B cell (primary cell): ENCODE results near the gene ZDHHC21. TPM values are rescaled to one million over a fixed set of nuclear protein-coding genes. Genes with fewer than 3 reads are reported as not detected.

Experiments used
- ATAC-seq: fragments of 200-7000 bp; cut with Tn5 transposase; one replicate; pipeline ENCODE4 v1.10.0; 2021; ENCODE audit warnings: low read depth, mild to moderate bottlenecking, moderate number of reproducible peaks, moderate library complexity
- CTCF ChIA-PET: fragments of 350-600 bp; sonication (Branson Sonifier 250); formaldehyde crosslinking; loops from one replicate; lab custom pipeline; 2021; ENCODE audit warnings: antibody characterized with exemption, inconsistent platforms; lab: Charles Lee
- POLR2A ChIA-PET: fragments of 350-600 bp; sonication (Branson Sonifier 250); formaldehyde crosslinking; loops from one replicate; lab custom pipeline; 2021; ENCODE audit warnings: antibody characterized with exemption; lab: Charles Lee
- DNase-seq: peaks from one replicate; pipeline ENCODE4 v3.0.0; 2013
- H2AFZ ChIP-seq: 2 replicates; pipeline ENCODE4 v1.6.1; 2012; ENCODE audit warnings: mild to moderate bottlenecking, low read depth, low read length; ENCODE audit not compliant: insufficient read depth, poor library complexity, severe bottlenecking
- H3K27ac ChIP-seq, 2 donors: 1 replicate in 1 of 2; 2 replicates in 1 of 2; pipeline ENCODE4 v1.5.1; 2012 to 2013; ENCODE audit warnings: low read length in 2 of 2, mild to moderate bottlenecking in 2 of 2, moderate library complexity in 1 of 2
- H3K27me3 ChIP-seq, 4 experiments: fragments of 200-600 bp in 1 of 4; sonication (generic) in 1 of 4; replicated peaks in 1 of 4; 1 replicate in 2 of 4; 2 replicates in 2 of 4; pipeline versions ENCODE4 v1.6.1 to v1.7.0; 2013 to 2016; ENCODE audit warnings: low read length in 3 of 4, mild to moderate bottlenecking in 2 of 4, mixed read lengths in 1 of 4, moderate library complexity in 1 of 4; ENCODE audit not compliant: insufficient read depth in 4 of 4, control insufficient read depth in 3 of 4; ENCODE audit errors: control extremely low read depth in 1 of 4
- H3K36me3 ChIP-seq, 2 experiments: replicated peaks in 1 of 2; 1 replicate in 1 of 2; 2 replicates in 1 of 2; pipeline versions ENCODE4 v1.6.1 to v1.7.1; 2013; ENCODE audit warnings: low read length in 1 of 2; ENCODE audit not compliant: insufficient read depth in 2 of 2, control insufficient read depth in 1 of 2; ENCODE audit errors: control extremely low read depth in 1 of 2, extremely low read depth in 1 of 2
- H3K4me1 ChIP-seq, 2 donors: fragments of 200-600 bp in 1 of 2; sonication (generic) in 1 of 2; 1 replicate in 1 of 2; 2 replicates in 1 of 2; pipeline versions ENCODE4 v1.5.1 to v1.6.1; 2013 to 2017; ENCODE audit warnings: low read length in 2 of 2; ENCODE audit not compliant: control insufficient read depth in 2 of 2, insufficient read depth in 2 of 2
- H3K4me2 ChIP-seq: replicated peaks from 2 replicates; pipeline ENCODE3; 2012; ENCODE audit warnings: mild to moderate bottlenecking, low read depth, low read length; ENCODE audit not compliant: poor library complexity, severe bottlenecking
- H3K4me3 ChIP-seq, 5 experiments: fragments of 200-600 bp in 1 of 5; sonication (generic) in 1 of 5; 1 replicate in 3 of 5; 2 replicates in 2 of 5; pipeline versions ENCODE4 v1.5.1 to v1.7.0; 2011 to 2016; ENCODE audit warnings: low read length in 4 of 5, mild to moderate bottlenecking in 4 of 5, low read depth in 2 of 5, control low read depth in 1 of 5, moderate library complexity in 1 of 5; ENCODE audit not compliant: insufficient read depth in 1 of 5; ENCODE audit errors: control extremely low read depth in 1 of 5, extremely low read depth in 1 of 5
- H3K79me2 ChIP-seq: fragments of 200-600 bp; sonication (generic); one replicate; pipeline ENCODE4 v1.6.0; 2016; ENCODE audit warnings: low read length; ENCODE audit not compliant: control insufficient read depth, insufficient read depth
- H3K9ac ChIP-seq: fragments of 200-600 bp; sonication (generic); 2 replicates; pipeline ENCODE4 v1.6.1; 2017; ENCODE audit warnings: mild to moderate bottlenecking, low read length, moderate library complexity
- H3K9me3 ChIP-seq, 3 donors: one replicate each; pipeline versions ENCODE4 v1.6.1 to v1.7.1; 2013; ENCODE audit warnings: low read length in 2 of 3; ENCODE audit not compliant: control insufficient read depth in 2 of 3, insufficient read depth in 1 of 3; ENCODE audit errors: control extremely low read depth in 1 of 3
- H4K20me1 ChIP-seq: 2 replicates; pipeline ENCODE4 v1.6.0; 2012; ENCODE audit warnings: mild to moderate bottlenecking, low read length; ENCODE audit not compliant: insufficient read depth, control insufficient read depth, poor library complexity, severe bottlenecking
- H3K27ac Mint-ChIP-seq: one replicate; pipeline ENCODE4 v1.8.0; 2021; ENCODE audit warnings: mixed read lengths
- H3K27me3 Mint-ChIP-seq: one replicate; pipeline ENCODE4 v1.8.0; 2021; ENCODE audit warnings: mixed read lengths
- H3K4me1 Mint-ChIP-seq: one replicate; pipeline ENCODE4 v1.8.0; 2021; ENCODE audit warnings: mixed read lengths
- H3K4me3 Mint-ChIP-seq: one replicate; pipeline ENCODE4 v1.8.0; 2021; ENCODE audit warnings: mixed read lengths
- H3K9me3 Mint-ChIP-seq: one replicate; pipeline ENCODE4 v1.8.0; 2022; ENCODE audit warnings: mixed read lengths; ENCODE audit not compliant: insufficient read depth
- CTCF ChIP-seq: fragments of 200-600 bp; IDR thresholded peaks from one replicate; pipeline ENCODE4 v1.8.0; 2022; ENCODE audit warnings: antibody characterized with exemption, mild to moderate bottlenecking
- EZH2 ChIP-seq: IDR thresholded peaks from 2 replicates; pipeline ENCODE4 v1.6.1; 2012; ENCODE audit warnings: borderline replicate concordance, low read depth, mild to moderate bottlenecking, moderate library complexity, low read length; ENCODE audit not compliant: insufficient read depth, poor library complexity, severe bottlenecking
- WGBS: methylation state at CpG from one replicate; pipeline ENCODE4 v1.1.5; 2013; ENCODE audit warnings: missing lambda C conversion rate; ENCODE audit not compliant: insufficient coverage; 5-methylcytosine and 5-hydroxymethylcytosine counted together
- intact Hi-C: fragments of 100-400 bp; cut with micrococcal nuclease; formaldehyde crosslinking; loops from one replicate; pipeline ENCODE4 v1.10.0; 2022
- polyA plus RNA-seq: library from polyadenylated mRNA; depleted of rRNA; stranded (reverse); fragments of >200 nt; gene quantifications from 2 replicates; pipeline ENCODE4 v1.2.3, GENCODE V29; 2012
- total RNA-seq, 2 donors: library from RNA; stranded (reverse); fragments of 120-200 nt in 1 of 2; gene quantifications; 1 replicate in 1 of 2; 2 replicates in 1 of 2; pipeline versions ENCODE4 v1.2.3 to v1.2.4, GENCODE V29; 2013 to 2022

Gene ZDHHC21
- total and polyA plus RNA-seq, 2 donors (not counting 1 experiment from before 2014, with no cell fraction given) = 10.3 to 39.7 TPM

- TF ChIP-seq EZH2 (no peak), CTCF (no peak)
- no peak overlapping the region for H3K27ac Mint-ChIP-seq
- no peaks in the 10 kb centered on the region for H4K20me1 ChIP-seq
- CTCF ChIA-PET = no interaction called here
- intact Hi-C loops = no loop called here
- POLR2A ChIA-PET = no interaction called here
- H3K9ac ChIP-seq = no peak overlapping the region
- H3K4me3 ChIP-seq = no peak overlapping the region
- H3K79me2 ChIP-seq = no peaks in the 10 kb centered on the region
- peaks cover 11% of the 10 kb centered on the region for H3K27me3 Mint-ChIP-seq
- peaks cover 2% of the 10 kb centered on the region for H3K9me3 Mint-ChIP-seq
- H3K4me1 ChIP-seq = peaks cover 7 to 9% of the 10 kb centered on the region in 2 donors
- peaks cover 10% of the 10 kb centered on the region for H3K4me1 Mint-ChIP-seq
- H3K27ac ChIP-seq = no peak overlapping the region
- ATAC-seq = no peak
- no peak for DNase-seq
- H3K9me3 ChIP-seq = peaks cover 0 to 4% (median 0%) of the 10 kb centered on the region in 3 donors
- no peak overlapping the region for H3K4me3 Mint-ChIP-seq
- H2AFZ ChIP-seq = no peak overlapping the region
- peak overlapping the region; percentile 27 for H3K4me2 ChIP-seq
- no peaks in the 10 kb centered on the region for H3K36me3 ChIP-seq
- no CpG with 5 or more reads among the region's 3 CpGs for WGBS
- peaks cover 0 to 15% (median 0%) of the 10 kb centered on the region in 4 experiments for H3K27me3 ChIP-seq
These were observed 20.0 kb upstream of the ZDHHC21 start for GRCh38 chr9:14713187-14713767.

GRCh38 chr9:14710804-14711203 is 17.6 kb upstream of the ZDHHC21 start:
- intact Hi-C loops = no loop called here

More at GRCh38 chr9:14710804-14711203, 17.6 kb upstream of the ZDHHC21 start:
- no peak overlapping the region for H3K27ac ChIP-seq
- H3K27ac Mint-ChIP-seq = no peak overlapping the region
- TF ChIP-seq EZH2 = no peak
- peaks cover 23% of the 10 kb centered on the region for H3K4me1 Mint-ChIP-seq
- no peak for DNase-seq
- H3K27me3 Mint-ChIP-seq = peaks cover 6% of the 10 kb centered on the region
- ATAC-seq = no peak
- peaks cover 0 to 3% (median 0%) of the 10 kb centered on the region in 4 experiments for H3K27me3 ChIP-seq
- H2AFZ ChIP-seq = no peak overlapping the region
- H3K4me3 Mint-ChIP-seq = no peak overlapping the region
- H4K20me1 ChIP-seq = no peaks in the 10 kb centered on the region
- no peaks in the 10 kb centered on the region for H3K79me2 ChIP-seq
- ChIA-PET CTCF (no interaction called here), POLR2A (no interaction called here)
- peaks cover 2% of the 10 kb centered on the region for H3K9me3 Mint-ChIP-seq
- no peaks in the 10 kb centered on the region for H3K36me3 ChIP-seq
- no peak overlapping the region for H3K4me2 ChIP-seq
- H3K9me3 ChIP-seq = peaks cover 0 to 9% (median 7%) of the 10 kb centered on the region in 3 donors
- peaks cover 12 to 24% of the 10 kb centered on the region in 2 donors for H3K4me1 ChIP-seq
- H3K9ac ChIP-seq = no peak overlapping the region
- no peak overlapping the region for H3K4me3 ChIP-seq
